Mesenchymal stem cell (in vitro differentiated cells and primary cell): ENCODE measurements around the gene TTC32.

ENCODE experiments used
- DNase-seq: peaks from one replicate; pipeline ENCODE4 v3.0.0-alpha.2; 2013
- H2AFZ ChIP-seq: one replicate; pipeline ENCODE4 v1.6.1; 2013; ENCODE audit warnings: low read depth, mild to moderate bottlenecking, control low read depth, inconsistent platforms, low read length, moderate library complexity
- H2AK5ac ChIP-seq: 2 replicates; pipeline ENCODE4 v1.6.1; 2013; ENCODE audit warnings: low read length, moderate library complexity, mild to moderate bottlenecking, inconsistent platforms; ENCODE audit not compliant: severe bottlenecking
- H2BK120ac ChIP-seq: one replicate; pipeline ENCODE4 v1.6.1; 2013; ENCODE audit warnings: low read depth, mild to moderate bottlenecking, inconsistent platforms, low read length, moderate library complexity
- H2BK12ac ChIP-seq, 2 experiments: one replicate each; pipeline ENCODE4 v1.6.1; 2013; ENCODE audit warnings: inconsistent platforms in 2 of 2, low read length in 2 of 2, mild to moderate bottlenecking in 2 of 2, moderate library complexity in 2 of 2, control low read depth in 1 of 2
- H2BK15ac ChIP-seq: one replicate; pipeline ENCODE4 v1.6.1; 2013; ENCODE audit warnings: mild to moderate bottlenecking, low read depth, inconsistent platforms; ENCODE audit not compliant: poor library complexity, severe bottlenecking
- H2BK5ac ChIP-seq: 2 replicates; pipeline ENCODE4 v1.6.1; 2013; ENCODE audit warnings: low read depth, mild to moderate bottlenecking, low read length, control low read depth, inconsistent platforms; ENCODE audit not compliant: poor library complexity, severe bottlenecking
- H3K14ac ChIP-seq, 2 experiments: one replicate each; pipeline ENCODE4 v1.6.1; 2013; ENCODE audit warnings: inconsistent platforms in 2 of 2, low read length in 2 of 2, control low read depth in 1 of 2, mild to moderate bottlenecking in 1 of 2, moderate library complexity in 1 of 2
- H3K18ac ChIP-seq, 2 experiments: one replicate each; pipeline ENCODE4 v1.6.1; 2013; ENCODE audit warnings: inconsistent platforms in 2 of 2, low read length in 2 of 2, control low read depth in 1 of 2, low read depth in 1 of 2, mild to moderate bottlenecking in 1 of 2
- H3K23ac ChIP-seq, 2 experiments: one replicate each; pipeline ENCODE4 v1.6.1; 2013; ENCODE audit warnings: inconsistent platforms in 2 of 2, low read length in 2 of 2, mild to moderate bottlenecking in 2 of 2, moderate library complexity in 2 of 2, control low read depth in 1 of 2
- H3K27ac ChIP-seq: 2 replicates; pipeline ENCODE4 v1.5.1; 2013; ENCODE audit warnings: mild to moderate bottlenecking, moderate library complexity, low read length, control low read depth, inconsistent platforms; ENCODE audit not compliant: poor library complexity, severe bottlenecking
- H3K27me3 ChIP-seq, 2 experiments: 2 replicates each; pipeline versions ENCODE4 v1.6.1 to v1.7.0; 2013; ENCODE audit warnings: low read length in 2 of 2, mild to moderate bottlenecking in 2 of 2, moderate library complexity in 2 of 2, control low read depth in 1 of 2, inconsistent platforms in 1 of 2; ENCODE audit not compliant: control insufficient read depth in 1 of 2, insufficient read depth in 1 of 2
- H3K36me3 ChIP-seq, 2 experiments: 2 replicates each; pipeline versions ENCODE4 v1.6.1 to v1.7.0; 2013; ENCODE audit warnings: low read length in 2 of 2, control low read depth in 1 of 2, inconsistent platforms in 1 of 2, low read depth in 1 of 2, mild to moderate bottlenecking in 1 of 2; ENCODE audit not compliant: insufficient read depth in 2 of 2, control insufficient read depth in 1 of 2
- H3K4ac ChIP-seq, 2 experiments: one replicate each; pipeline ENCODE4 v1.6.1; 2013; ENCODE audit warnings: inconsistent platforms in 2 of 2, low read length in 2 of 2, mild to moderate bottlenecking in 2 of 2, moderate library complexity in 2 of 2, control low read depth in 1 of 2, low read depth in 1 of 2
- H3K4me1 ChIP-seq: 2 replicates; pipeline ENCODE4 v1.6.1; 2013; ENCODE audit warnings: low read depth, low read length, control low read depth; ENCODE audit not compliant: control insufficient read depth, insufficient read depth
- H3K4me2 ChIP-seq: 2 replicates; pipeline ENCODE4 v1.6.1; 2013; ENCODE audit warnings: low read length, mild to moderate bottlenecking, inconsistent platforms; ENCODE audit not compliant: poor library complexity, severe bottlenecking
- H3K4me3 ChIP-seq, 2 experiments: 2 replicates each; pipeline versions ENCODE4 v1.5.1 to v1.7.0; 2013; ENCODE audit warnings: low read length in 2 of 2, mild to moderate bottlenecking in 2 of 2, control low read depth in 1 of 2, low read depth in 1 of 2; ENCODE audit not compliant: insufficient read depth in 1 of 2
- H3K79me1 ChIP-seq: replicated peaks from 2 replicates; pipeline ENCODE4 v1.6.1; 2013; ENCODE audit warnings: mild to moderate bottlenecking, control low read depth, low read length, inconsistent platforms; ENCODE audit not compliant: poor library complexity, severe bottlenecking
- H3K9ac ChIP-seq: 2 replicates; pipeline ENCODE4 v1.7.0; 2013; ENCODE audit warnings: mild to moderate bottlenecking, low read length, moderate library complexity
- H3K9me3 ChIP-seq: 2 replicates; pipeline ENCODE4 v1.7.0; 2013; ENCODE audit warnings: mild to moderate bottlenecking, low read length; ENCODE audit not compliant: control insufficient read depth
- H4K8ac ChIP-seq: one replicate; pipeline ENCODE4 v1.6.1; 2013; ENCODE audit warnings: inconsistent platforms, mild to moderate bottlenecking, low read length, moderate library complexity
- H4K91ac ChIP-seq: one replicate; pipeline ENCODE4 v1.6.1; 2013; ENCODE audit warnings: mild to moderate bottlenecking, low read length, inconsistent platforms
- WGBS: methylation state at CpG from one replicate; pipeline ENCODE4 v1.1.7; 2013; ENCODE audit warnings: mixed read lengths; 5-methylcytosine and 5-hydroxymethylcytosine counted together

The TTC32 gene

DNA sequence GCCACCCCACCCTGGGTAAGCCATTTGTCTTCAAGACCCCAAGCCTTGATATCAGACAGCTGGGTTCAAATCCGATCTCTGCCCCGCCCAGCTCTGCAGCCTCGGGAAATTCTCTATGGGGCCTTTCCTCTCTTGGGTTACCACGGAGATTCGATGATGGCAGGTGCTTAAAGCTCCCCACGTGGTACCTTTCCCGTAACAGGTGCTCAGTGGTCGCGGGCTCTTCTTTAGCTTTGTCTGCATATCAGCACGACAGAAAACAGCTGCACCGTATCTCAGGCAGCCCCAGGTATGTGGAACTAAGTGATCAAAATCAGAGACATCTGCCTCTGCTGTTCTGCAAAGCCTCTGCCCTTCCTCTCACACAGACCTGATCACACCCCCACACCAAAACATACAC, 37.4 kb downstream of the TTC32 start:
- H3K4me3 ChIP-seq = no peak overlapping the region
- H3K18ac ChIP-seq = no peak overlapping the region
- no peak overlapping the region for H3K9ac ChIP-seq
- no peak overlapping the region for H2BK120ac ChIP-seq
- H3K36me3 ChIP-seq = no peaks in the 10 kb centered on the region
- no peak overlapping the region for H2BK12ac ChIP-seq
- H3K4ac ChIP-seq = no peak overlapping the region
- H2AFZ ChIP-seq = no peak overlapping the region
- no peak overlapping the region for H3K23ac ChIP-seq
- no peak overlapping the region for H4K91ac ChIP-seq
- peak overlapping the region; percentile 45 for H2AK5ac ChIP-seq
- H3K9me3 ChIP-seq = no peaks in the 10 kb centered on the region
- DNase-seq = no peak
- H2BK5ac ChIP-seq = peak overlapping the region; percentile 26
- H3K14ac ChIP-seq = no peak overlapping the region
- H3K4me2 ChIP-seq = no peak overlapping the region
- no peak overlapping the region for H4K8ac ChIP-seq
- no peak overlapping the region for H3K27ac ChIP-seq
- H2BK15ac ChIP-seq = peak overlapping the region; percentile 9
- H3K4me1 ChIP-seq = peaks cover 39% of the 10 kb centered on the region
- peaks cover 0 to 5% of the 10 kb centered on the region in 2 experiments for H3K27me3 ChIP-seq
- 81% methylated on average over 11 of the region's 11 CpGs for WGBS
- H3K79me1 ChIP-seq = no peaks in the 10 kb centered on the region

DNA sequence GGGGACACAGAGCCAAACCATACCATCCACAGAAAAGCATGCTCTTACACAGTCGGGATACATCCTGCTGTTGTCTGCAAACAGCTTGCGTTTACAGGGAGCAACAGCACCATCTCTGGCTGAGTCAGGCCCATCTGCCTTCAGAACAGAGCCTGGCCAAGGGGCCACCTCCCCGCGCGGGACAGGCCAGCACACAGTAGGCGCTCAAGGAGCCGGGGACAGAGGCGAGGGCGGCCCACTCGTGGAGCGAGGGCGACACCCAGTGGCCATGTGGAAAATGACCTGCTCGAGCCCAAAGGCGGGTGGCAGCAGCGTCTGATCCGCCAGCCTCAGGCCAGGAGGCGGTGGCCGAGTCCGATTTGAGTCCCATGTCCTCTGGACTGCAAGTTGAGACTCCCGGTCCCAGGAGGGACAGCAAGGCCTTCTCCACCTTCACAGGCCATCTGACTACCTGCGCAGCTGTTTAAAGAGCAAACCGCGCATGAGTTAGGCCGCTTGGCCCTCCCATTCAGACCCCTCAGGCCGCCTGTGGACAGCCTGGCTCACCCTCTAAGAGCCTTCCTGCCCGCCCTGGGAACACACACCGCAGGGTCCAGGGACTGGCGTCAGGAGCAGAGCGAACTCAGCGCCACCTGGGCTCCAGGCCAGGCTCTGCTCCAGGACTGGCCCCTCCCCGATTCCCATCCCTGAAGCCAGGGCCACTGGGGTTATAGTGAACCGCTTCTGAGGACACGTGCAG, 38.3 kb downstream of the TTC32 start:
- DNase-seq = peak; percentile 56
- H3K9ac ChIP-seq = peak overlapping the region; percentile 77
- H2AFZ ChIP-seq = peak overlapping the region; percentile 51
- peaks cover 0 to 5% of the 10 kb centered on the region in 2 experiments for H3K27me3 ChIP-seq
- no peaks in the 10 kb centered on the region for H3K9me3 ChIP-seq
- H2BK5ac ChIP-seq = peak overlapping the region; percentile 51
- H3K4me1 ChIP-seq = peaks cover 30% of the 10 kb centered on the region
- H4K91ac ChIP-seq = peak overlapping the region; percentile 29
- H2BK120ac ChIP-seq = peak overlapping the region; percentile 11
- H2BK15ac ChIP-seq = peak overlapping the region; percentile 38
- peak overlapping the region in 1 of 2 experiments; percentile 14 for H3K4me3 ChIP-seq
- H3K4ac ChIP-seq = peak overlapping the region; percentile 38 to 41
- peak overlapping the region; percentile 1 for H3K4me2 ChIP-seq
- peak overlapping the region in 1 of 2 experiments; percentile 82 for H3K18ac ChIP-seq
- H3K79me1 ChIP-seq = no peaks in the 10 kb centered on the region
- WGBS = 17% methylated on average over 31 of the region's 33 CpGs
- H2BK12ac ChIP-seq = peak overlapping the region; percentile 14 to 69
- peak overlapping the region in 1 of 2 experiments; percentile 77 for H3K23ac ChIP-seq
- H3K27ac ChIP-seq = no peak overlapping the region
- H2AK5ac ChIP-seq = peak overlapping the region; percentile 35
- peak overlapping the region; percentile 81 for H4K8ac ChIP-seq
- no peaks in the 10 kb centered on the region for H3K36me3 ChIP-seq
- H3K14ac ChIP-seq = peak overlapping the region in 1 of 2 experiments; percentile 79

DNA sequence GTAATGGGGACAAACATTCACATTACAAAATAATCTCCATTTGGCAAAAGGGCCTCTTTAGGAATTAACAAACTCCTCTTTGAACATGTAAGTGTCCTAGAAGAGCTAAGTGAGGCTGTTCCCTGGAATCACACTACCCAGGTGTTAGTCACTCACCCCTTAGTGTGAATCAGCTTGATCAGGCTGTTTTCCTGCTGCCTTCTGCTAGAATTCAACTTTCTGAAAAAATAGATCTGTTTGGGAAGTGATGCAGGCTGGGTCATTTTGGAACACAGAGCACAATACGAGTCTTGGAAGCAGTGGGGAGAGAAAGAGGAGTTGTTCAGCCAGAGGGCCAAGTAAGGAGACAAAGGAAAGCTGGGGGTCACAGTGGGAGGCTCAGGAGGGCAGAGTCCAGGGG, 40.0 kb downstream of the TTC32 start:
- Histone ChIP-seq H2BK12ac (no peak overlapping the region), H3K27me3 (no peaks in the 10 kb centered on the region), H2AK5ac (no peak overlapping the region), H3K9me3 (no peaks in the 10 kb centered on the region), H3K23ac (no peak overlapping the region), H3K18ac (no peak overlapping the region), H2BK5ac (no peak overlapping the region), H4K8ac (no peak overlapping the region), H2BK15ac (peak overlapping the region; percentile 5), H3K79me1 (no peaks in the 10 kb centered on the region), H3K4ac (no peak overlapping the region), H3K27ac (no peak overlapping the region), H3K4me2 (no peak overlapping the region), H3K4me3 (no peak overlapping the region), H4K91ac (no peak overlapping the region), H2BK120ac (no peak overlapping the region), H2AFZ (no peak overlapping the region), H3K36me3 (no peaks in the 10 kb centered on the region), H3K9ac (peak overlapping the region; percentile 24), H3K4me1 (peaks cover 26% of the 10 kb centered on the region), H3K14ac (no peak overlapping the region)
- 80% methylated on average over 1 of the region's 1 CpG for WGBS
- no peak for DNase-seq

DNA sequence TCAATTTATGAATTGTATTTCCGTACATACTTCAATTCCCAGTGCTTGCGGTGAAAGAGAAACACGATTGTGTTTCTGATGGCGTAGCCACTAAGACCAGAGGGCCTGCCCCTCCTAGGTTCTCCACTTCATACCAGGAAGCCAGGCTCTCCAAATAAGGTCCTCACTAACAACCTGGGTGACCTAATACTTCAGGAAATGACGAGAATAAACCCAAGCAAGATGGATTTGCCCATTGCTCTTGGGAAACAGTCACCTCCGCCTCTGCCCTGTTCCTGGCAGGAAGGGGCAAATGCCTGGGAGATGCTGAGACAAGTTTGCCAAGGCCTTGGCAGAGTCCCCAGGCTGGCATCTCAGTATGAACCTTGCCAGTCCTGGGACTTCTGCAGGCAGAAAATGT, 41.8 kb downstream of the TTC32 start:
- H2AK5ac ChIP-seq = peak overlapping the region; percentile 37
- no peaks in the 10 kb centered on the region for H3K79me1 ChIP-seq
- no peak overlapping the region for H3K4me3 ChIP-seq
- H3K4me1 ChIP-seq = peaks cover 30% of the 10 kb centered on the region
- H4K91ac ChIP-seq = no peak overlapping the region
- H3K27ac ChIP-seq = no peak overlapping the region
- no peaks in the 10 kb centered on the region for H3K36me3 ChIP-seq
- 88% methylated on average over 6 of the region's 6 CpGs for WGBS
- H3K23ac ChIP-seq = no peak overlapping the region
- no peak overlapping the region for H3K14ac ChIP-seq
- no peak for DNase-seq
- H3K4me2 ChIP-seq = no peak overlapping the region
- H3K18ac ChIP-seq = no peak overlapping the region
- no peaks in the 10 kb centered on the region for H3K9me3 ChIP-seq
- no peaks in the 10 kb centered on the region for H3K27me3 ChIP-seq
- no peak overlapping the region for H2BK15ac ChIP-seq
- H2AFZ ChIP-seq = no peak overlapping the region
- no peak overlapping the region for H4K8ac ChIP-seq
- no peak overlapping the region for H2BK120ac ChIP-seq
- H3K4ac ChIP-seq = no peak overlapping the region
- no peak overlapping the region for H3K9ac ChIP-seq
- no peak overlapping the region for H2BK5ac ChIP-seq
- H2BK12ac ChIP-seq = no peak overlapping the region
